BJ (cell line): ENCODE results near the gene HTR1D. TPM values are rescaled to one million over a fixed set of nuclear protein-coding genes. Genes with fewer than 3 reads are reported as not detected.

ENCODE experiments used
- CTCF ChIA-PET: fragments of 350-600 bp; formaldehyde crosslinking; extraction: SDS; loops from one replicate; lab custom pipeline; 2021; ENCODE audit warnings: antibody characterized with exemption, inconsistent platforms; lab: Yijun Ruan, JAX
- POLR2A ChIA-PET: fragments of 300-600 bp; sonication (Branson Sonifier 250); formaldehyde crosslinking; extraction: SDS; loops from one replicate; lab custom pipeline; 2021; ENCODE audit warnings: antibody characterized with exemption; lab: Charles Lee
- DNase-seq: peaks from one replicate; pipeline ENCODE4 v3.0.0-alpha.2; 2011; ENCODE audit warnings: low read depth
- H3K27me3 ChIP-seq: 2 replicates; pipeline ENCODE4 v1.6.0; 2011; ENCODE audit warnings: low read length; ENCODE audit not compliant: control insufficient read depth, insufficient read depth
- H3K36me3 ChIP-seq: 2 replicates; pipeline ENCODE4 v1.5.1; 2011; ENCODE audit warnings: low read length; ENCODE audit not compliant: control insufficient read depth, insufficient read depth
- H3K4me3 ChIP-seq: 2 replicates; pipeline ENCODE4 v1.5.1; 2011; ENCODE audit warnings: low read depth, mild to moderate bottlenecking, control low read depth, low read length
- polyA plus RNA-seq: library from polyadenylated mRNA; depleted of rRNA; stranded (reverse); fragments of >200 nt; gene quantifications from 2 replicates; pipeline ENCODE4 v1.2.3, GENCODE V29; 2011
- TF ChIP-seq, protein P1 (sequence below): IDR thresholded peaks from 2 replicates; pipeline ENCODE4 v1.5.1; 2011; ENCODE audit warnings: low read depth, mild to moderate bottlenecking, control low read depth, inconsistent platforms, low read length, moderate library complexity; ENCODE audit not compliant: insufficient read depth

The HTR1D gene
- polyA plus RNA-seq, 1 experiment = 0.07 TPM

DNA sequence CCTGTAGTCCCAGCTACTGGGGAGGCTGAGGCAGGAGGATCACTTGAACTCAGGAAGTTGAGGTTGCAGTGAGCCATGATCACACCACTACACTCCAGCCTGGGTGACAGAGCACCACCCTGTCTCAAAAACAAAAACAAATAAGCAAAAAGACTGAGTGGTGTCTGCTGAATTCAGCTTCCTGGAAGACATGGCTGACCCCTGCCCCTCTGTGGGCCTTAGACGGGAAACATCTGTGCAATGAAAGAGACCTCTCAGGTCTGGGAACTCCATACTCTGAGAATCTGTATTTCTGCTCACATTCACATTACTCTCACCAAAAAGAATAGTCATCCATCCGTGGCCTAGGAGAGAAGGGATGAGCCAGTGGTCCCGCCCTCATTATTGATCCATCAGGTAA, 2.0 kb downstream of the HTR1D start:
- no peaks in the 10 kb centered on the region for H3K36me3 ChIP-seq
- peaks cover 36% of the 10 kb centered on the region for H3K27me3 ChIP-seq
- DNase-seq = no peak
- no peak overlapping the region for H3K4me3 ChIP-seq
- TF ChIP-seq, protein P1, sequence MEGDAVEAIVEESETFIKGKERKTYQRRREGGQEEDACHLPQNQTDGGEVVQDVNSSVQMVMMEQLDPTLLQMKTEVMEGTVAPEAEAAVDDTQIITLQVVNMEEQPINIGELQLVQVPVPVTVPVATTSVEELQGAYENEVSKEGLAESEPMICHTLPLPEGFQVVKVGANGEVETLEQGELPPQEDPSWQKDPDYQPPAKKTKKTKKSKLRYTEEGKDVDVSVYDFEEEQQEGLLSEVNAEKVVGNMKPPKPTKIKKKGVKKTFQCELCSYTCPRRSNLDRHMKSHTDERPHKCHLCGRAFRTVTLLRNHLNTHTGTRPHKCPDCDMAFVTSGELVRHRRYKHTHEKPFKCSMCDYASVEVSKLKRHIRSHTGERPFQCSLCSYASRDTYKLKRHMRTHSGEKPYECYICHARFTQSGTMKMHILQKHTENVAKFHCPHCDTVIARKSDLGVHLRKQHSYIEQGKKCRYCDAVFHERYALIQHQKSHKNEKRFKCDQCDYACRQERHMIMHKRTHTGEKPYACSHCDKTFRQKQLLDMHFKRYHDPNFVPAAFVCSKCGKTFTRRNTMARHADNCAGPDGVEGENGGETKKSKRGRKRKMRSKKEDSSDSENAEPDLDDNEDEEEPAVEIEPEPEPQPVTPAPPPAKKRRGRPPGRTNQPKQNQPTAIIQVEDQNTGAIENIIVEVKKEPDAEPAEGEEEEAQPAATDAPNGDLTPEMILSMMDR = no peak
- ChIA-PET CTCF (interaction anchor here (1.2 kb wide), 1 partner anchor 10 kb away, joined by 3 read pairs; no protein-coding TSS in a partner anchor), POLR2A (no interaction called here)

DNA sequence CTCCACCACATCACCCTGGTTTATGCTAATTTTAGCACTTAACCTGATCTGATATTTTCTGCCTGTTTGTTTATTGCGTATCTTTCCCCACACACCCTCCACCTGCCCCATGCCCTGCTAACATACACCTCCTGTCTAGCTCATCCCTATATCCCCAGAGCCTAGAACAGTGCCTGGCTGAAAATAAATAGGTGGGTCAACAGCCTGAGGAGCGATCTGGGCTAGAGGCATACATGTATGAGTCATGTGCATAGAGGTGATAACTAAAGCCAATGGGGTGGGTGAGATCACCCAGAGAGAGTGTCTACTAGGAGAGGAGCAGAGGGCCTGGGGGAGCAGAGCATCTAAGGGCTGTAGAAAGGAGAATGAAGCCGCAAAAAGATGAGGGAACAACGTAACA, 2.7 kb downstream of the HTR1D start:
- no peak for DNase-seq
- peaks cover 34% of the 10 kb centered on the region for H3K27me3 ChIP-seq
- CTCF ChIA-PET = no interaction called here
- H3K36me3 ChIP-seq = no peaks in the 10 kb centered on the region
- TF ChIP-seq, protein P1 = no peak
- H3K4me3 ChIP-seq = no peak overlapping the region
- POLR2A ChIA-PET = no interaction called here

DNA sequence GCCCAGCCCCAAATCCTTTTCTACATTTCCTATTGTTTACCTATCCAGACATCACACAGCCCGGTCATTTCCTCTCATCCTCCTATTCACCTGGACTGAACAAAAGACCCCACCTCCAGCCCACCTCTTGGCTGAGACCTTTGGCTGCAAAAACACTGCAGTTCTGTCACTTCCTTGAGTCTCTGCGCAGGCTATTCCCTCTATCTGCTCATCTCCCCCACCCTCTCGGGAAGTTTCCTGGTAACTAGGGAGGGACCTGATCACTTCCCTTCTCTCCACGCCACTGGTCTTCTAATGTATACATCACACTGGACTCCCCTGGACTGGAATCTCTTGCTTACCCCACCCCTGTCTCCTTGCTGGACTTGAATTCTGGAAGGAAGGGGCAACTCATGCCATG, 5.3 kb downstream of the HTR1D start:
- Histone ChIP-seq H3K27me3 (peaks cover 19% of the 10 kb centered on the region), H3K4me3 (no peak overlapping the region), H3K36me3 (no peaks in the 10 kb centered on the region)
- ChIA-PET CTCF (no interaction called here), POLR2A (no interaction called here)
- no peak for DNase-seq
- TF ChIP-seq, protein P1 = no peak

DNA sequence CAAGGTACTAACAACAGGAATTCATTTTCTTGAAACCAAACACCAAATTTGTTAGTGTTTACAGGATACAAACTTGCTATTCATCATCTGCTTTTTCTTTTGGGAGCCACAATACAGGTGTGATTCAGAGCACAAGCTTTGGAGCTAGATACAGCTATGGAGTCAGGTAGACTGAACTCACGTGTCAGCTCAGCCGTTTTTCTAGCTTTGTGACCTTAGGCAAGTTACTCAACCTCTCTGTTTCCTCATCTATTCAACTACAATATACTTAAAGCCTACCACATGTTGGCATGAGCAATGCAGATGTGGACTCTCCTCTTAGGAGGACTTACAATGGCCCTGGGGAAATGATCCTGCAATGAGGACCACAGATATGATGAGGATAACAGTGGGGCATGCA, 6.3 kb downstream of the HTR1D start:
- ChIA-PET POLR2A (no interaction called here), CTCF (interaction anchor here (3.3 kb wide), 1 partner anchor 10 kb away, joined by 16 read pairs; no protein-coding TSS in a partner anchor)
- no peak for DNase-seq
- H3K4me3 ChIP-seq = no peak overlapping the region
- TF ChIP-seq, protein P1 = no peak
- no peaks in the 10 kb centered on the region for H3K36me3 ChIP-seq
- peaks cover 15% of the 10 kb centered on the region for H3K27me3 ChIP-seq

DNA sequence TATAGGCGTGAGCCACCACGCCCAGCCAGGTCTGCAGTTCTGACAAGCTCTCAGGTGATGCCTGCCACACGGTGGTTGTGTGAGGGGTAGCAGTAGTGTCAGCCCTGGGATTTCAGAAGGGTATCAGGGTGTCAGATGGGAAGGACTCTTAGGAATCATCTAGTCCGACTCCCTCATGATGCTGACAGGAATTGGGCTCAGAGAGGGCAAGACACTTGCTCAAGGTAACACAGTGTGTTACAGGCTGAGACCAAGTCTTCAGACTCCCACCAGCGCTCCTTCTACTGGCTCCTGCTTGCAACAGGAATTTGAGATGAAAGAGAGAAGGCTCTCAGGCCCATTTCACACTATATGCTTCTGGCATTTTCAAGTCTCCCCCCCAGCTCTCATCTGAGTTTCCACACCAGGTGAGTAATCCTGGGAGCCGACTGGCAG, 6.9 kb downstream of the HTR1D start:
- TF ChIP-seq, protein P1 = no peak
- DNase-seq = no peak
- CTCF ChIA-PET = interaction anchor here (1.1 to 3.3 kb wide), 2 partner anchors 11 to 63 kb away, joined by 4 to 16 read pairs; no protein-coding TSS in a partner anchor
- Histone ChIP-seq H3K36me3 (no peaks in the 10 kb centered on the region), H3K27me3 (peaks cover 12% of the 10 kb centered on the region), H3K4me3 (no peak overlapping the region)
- POLR2A ChIA-PET = no interaction called here
